ENCODE results near the gene VIL1. TPM values are rescaled to one million over a fixed set of nuclear protein-coding genes. Genes with fewer than 3 reads are reported as not detected.
A peak's percentile ranks its signal among the peaks of the same experiment; 100 is the strongest.

VIL1 gene
- total RNA-seq, 1 donor from 2014 or later: not detected

DNA sequence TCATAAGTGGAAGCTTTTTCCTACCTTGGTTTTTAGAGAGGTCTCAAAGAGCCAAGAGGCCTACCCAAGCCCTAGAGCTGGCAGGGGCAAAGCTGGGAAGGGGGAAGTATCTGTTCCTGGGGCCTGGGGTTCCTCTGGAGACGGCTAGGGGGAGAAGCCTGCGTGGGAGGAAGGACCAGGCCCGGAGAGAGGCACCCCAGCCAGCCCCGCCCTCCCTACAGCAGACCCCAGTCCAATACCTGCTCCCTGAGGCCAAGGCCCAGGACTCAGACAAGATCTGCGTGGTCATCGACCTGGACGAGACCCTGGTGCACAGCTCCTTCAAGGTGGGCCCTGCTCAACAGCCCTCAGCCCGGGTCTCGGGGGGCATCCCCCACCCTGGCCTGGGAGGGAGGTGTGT lies 17.0 kb upstream of the VIL1 start:
- H3K4me1 Mint-ChIP-seq: peaks cover 28% of the 10 kb centered on the region
- DNase-seq (ENCODE audit: low read depth, low spot score): no peak
- no peak overlapping the region for H3K27ac Mint-ChIP-seq (ENCODE audit: unreplicated experiment)
- TF ChIP-seq, protein P1, sequence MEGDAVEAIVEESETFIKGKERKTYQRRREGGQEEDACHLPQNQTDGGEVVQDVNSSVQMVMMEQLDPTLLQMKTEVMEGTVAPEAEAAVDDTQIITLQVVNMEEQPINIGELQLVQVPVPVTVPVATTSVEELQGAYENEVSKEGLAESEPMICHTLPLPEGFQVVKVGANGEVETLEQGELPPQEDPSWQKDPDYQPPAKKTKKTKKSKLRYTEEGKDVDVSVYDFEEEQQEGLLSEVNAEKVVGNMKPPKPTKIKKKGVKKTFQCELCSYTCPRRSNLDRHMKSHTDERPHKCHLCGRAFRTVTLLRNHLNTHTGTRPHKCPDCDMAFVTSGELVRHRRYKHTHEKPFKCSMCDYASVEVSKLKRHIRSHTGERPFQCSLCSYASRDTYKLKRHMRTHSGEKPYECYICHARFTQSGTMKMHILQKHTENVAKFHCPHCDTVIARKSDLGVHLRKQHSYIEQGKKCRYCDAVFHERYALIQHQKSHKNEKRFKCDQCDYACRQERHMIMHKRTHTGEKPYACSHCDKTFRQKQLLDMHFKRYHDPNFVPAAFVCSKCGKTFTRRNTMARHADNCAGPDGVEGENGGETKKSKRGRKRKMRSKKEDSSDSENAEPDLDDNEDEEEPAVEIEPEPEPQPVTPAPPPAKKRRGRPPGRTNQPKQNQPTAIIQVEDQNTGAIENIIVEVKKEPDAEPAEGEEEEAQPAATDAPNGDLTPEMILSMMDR (conservative IDR thresholded peaks at IDR 0.05): no peak
- no peaks in the 10 kb centered on the region for H3K9me3 Mint-ChIP-seq
- peak overlapping the region; percentile 79 for H3K4me3 Mint-ChIP-seq
- H3K36me3 Mint-ChIP-seq (ENCODE audit: low read depth): no peaks in the 10 kb centered on the region
- H3K27me3 Mint-ChIP-seq (ENCODE audit: low read depth): peaks cover 23% of the 10 kb centered on the region

DNA sequence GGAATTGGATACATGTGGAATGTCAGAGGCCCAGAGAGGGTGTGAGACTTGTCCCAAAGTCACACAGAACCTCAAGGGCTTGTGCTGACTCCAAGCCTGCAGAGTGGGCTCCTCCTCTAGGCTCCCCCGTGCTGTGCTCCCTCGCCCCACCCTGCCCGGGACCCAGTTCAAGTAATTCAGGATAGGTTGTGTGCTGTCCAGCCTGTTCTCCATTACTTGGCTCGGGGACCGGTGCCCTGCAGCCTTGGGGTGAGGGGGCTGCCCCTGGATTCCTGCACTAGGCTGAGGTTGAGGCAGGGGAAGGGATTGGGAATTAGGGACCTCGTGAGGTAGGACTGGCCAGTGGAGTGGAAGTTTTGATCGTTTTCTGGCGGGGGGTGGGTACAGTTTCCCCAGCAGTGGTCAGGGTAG lies 16.4 kb upstream of the VIL1 start:
- TF ChIP-seq, protein P1 (conservative IDR thresholded peaks at IDR 0.05): no peak
- Mint-ChIP-seq H3K9me3 (no peaks in the 10 kb centered on the region), H3K4me1 (peaks cover 28% of the 10 kb centered on the region), H3K4me3 (peak overlapping the region; percentile 69), H3K27ac (ENCODE audit: unreplicated experiment) (no peak overlapping the region), H3K36me3 (ENCODE audit: low read depth) (no peaks in the 10 kb centered on the region), H3K27me3 (ENCODE audit: low read depth) (peaks cover 17% of the 10 kb centered on the region)
- DNase-seq (ENCODE audit: low read depth, low spot score): no peak

DNA sequence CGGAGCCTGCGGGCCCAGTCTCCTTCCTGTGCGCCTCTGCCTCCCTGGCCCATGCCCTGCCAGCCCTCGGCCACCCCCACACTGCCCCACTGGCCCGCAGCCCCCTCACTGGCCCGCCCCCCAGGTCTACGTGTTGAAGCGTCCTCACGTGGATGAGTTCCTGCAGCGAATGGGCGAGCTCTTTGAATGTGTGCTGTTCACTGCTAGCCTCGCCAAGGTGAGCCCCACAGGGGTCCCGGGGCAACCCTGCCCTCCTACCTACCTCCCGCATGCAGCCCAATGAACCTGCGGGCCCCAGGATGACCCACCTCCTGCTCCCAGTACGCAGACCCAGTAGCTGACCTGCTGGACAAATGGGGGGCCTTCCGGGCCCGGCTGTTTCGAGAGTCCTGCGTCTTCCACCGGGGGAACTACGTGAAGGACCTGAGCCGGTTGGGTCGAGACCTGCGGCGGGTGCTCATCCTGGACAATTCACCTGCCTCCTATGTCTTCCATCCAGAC lies 16.0 kb upstream of the VIL1 start:
- peak overlapping the region; percentile 81 for H3K4me3 Mint-ChIP-seq
- peaks cover 12% of the 10 kb centered on the region for H3K27me3 Mint-ChIP-seq (ENCODE audit: low read depth)
- no peak for DNase-seq (ENCODE audit: low read depth, low spot score)
- no peaks in the 10 kb centered on the region for H3K36me3 Mint-ChIP-seq (ENCODE audit: low read depth)
- H3K9me3 Mint-ChIP-seq: no peaks in the 10 kb centered on the region
- TF ChIP-seq, protein P1 (conservative IDR thresholded peaks at IDR 0.05): no peak
- H3K27ac Mint-ChIP-seq (ENCODE audit: unreplicated experiment): no peak overlapping the region
- peaks cover 24% of the 10 kb centered on the region for H3K4me1 Mint-ChIP-seq

DNA sequence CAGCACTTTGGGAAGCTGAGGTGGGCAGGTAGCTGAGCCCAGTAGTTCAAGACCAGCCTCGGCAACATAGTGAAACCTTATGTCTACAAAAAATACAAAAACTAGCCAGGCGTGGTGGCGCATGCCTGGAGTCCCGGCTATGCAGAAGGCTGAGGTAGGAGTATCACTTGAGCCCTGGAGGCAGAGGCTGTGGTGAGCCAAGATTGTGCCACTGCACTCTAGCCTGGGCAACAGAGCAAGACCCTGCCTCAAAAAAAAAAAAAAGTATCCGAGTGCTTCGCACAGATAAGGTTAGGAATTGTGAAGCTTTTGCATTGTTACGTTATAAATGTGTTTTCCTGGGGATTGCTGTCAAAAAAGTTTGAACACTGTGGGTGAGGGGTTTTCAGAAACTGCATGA lies 15.1 kb upstream of the VIL1 start:
- Mint-ChIP-seq H3K4me3 (peak overlapping the region; percentile 81), H3K9me3 (no peaks in the 10 kb centered on the region), H3K27me3 (ENCODE audit: low read depth) (peaks cover 5% of the 10 kb centered on the region), H3K27ac (ENCODE audit: unreplicated experiment) (peak overlapping the region; percentile 43), H3K36me3 (ENCODE audit: low read depth) (no peaks in the 10 kb centered on the region), H3K4me1 (peaks cover 24% of the 10 kb centered on the region)
- TF ChIP-seq, protein P1 (conservative IDR thresholded peaks at IDR 0.05): no peak
- DNase-seq (ENCODE audit: low read depth, low spot score): no peak

DNA sequence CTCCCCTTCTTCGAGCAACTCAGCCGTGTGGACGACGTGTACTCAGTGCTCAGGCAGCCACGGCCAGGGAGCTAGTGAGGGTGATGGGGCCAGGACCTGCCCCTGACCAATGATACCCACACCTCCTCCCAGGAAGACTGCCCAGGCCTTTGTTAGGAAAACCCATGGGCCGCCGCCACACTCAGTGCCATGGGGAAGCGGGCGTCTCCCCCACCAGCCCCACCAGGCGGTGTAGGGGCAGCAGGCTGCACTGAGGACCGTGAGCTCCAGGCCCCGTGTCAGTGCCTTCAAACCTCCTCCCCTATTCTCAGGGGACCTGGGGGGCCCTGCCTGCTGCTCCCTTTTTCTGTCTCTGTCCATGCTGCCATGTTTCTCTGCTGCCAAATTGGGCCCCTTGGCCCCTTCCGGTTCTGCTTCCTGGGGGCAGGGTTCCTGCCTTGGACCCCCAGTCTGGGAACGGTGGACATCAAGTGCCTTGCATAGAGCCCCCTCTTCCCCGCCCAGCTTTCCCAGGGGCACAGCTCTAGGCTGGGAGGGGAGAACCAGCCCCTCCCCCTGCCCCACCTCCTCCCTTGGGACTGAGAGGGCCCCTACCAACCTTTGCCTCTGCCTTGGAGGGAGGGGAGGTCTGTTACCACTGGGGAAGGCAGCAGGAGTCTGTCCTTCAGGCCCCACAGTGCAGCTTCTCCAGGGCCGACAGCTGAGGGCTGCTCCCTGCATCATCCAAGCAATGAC lies 14.4 kb upstream of the VIL1 start:
- Mint-ChIP-seq H3K9me3 (no peaks in the 10 kb centered on the region), H3K27ac (ENCODE audit: unreplicated experiment) (peak overlapping the region; percentile 27), H3K4me1 (peaks cover 24% of the 10 kb centered on the region), H3K4me3 (peak overlapping the region; percentile 83), H3K27me3 (ENCODE audit: low read depth) (no peaks in the 10 kb centered on the region), H3K36me3 (ENCODE audit: low read depth) (no peaks in the 10 kb centered on the region)
- TF ChIP-seq, protein P1 (conservative IDR thresholded peaks at IDR 0.05): no peak
- DNase-seq (ENCODE audit: low read depth, low spot score): no peak

All from neural crest cell (in vitro differentiated cells).